ENCODE results near the gene MTMR12. TPM values are rescaled to one million over a fixed set of nuclear protein-coding genes. Genes with fewer than 3 reads are reported as not detected.

The MTMR12 gene
- total and polyA plus RNA-seq, 2 of the 13 experiments (the other 11 are each of a cell fraction or from before 2014, with no cell fraction given), result 23.4 to 36.6 TPM

DNA sequence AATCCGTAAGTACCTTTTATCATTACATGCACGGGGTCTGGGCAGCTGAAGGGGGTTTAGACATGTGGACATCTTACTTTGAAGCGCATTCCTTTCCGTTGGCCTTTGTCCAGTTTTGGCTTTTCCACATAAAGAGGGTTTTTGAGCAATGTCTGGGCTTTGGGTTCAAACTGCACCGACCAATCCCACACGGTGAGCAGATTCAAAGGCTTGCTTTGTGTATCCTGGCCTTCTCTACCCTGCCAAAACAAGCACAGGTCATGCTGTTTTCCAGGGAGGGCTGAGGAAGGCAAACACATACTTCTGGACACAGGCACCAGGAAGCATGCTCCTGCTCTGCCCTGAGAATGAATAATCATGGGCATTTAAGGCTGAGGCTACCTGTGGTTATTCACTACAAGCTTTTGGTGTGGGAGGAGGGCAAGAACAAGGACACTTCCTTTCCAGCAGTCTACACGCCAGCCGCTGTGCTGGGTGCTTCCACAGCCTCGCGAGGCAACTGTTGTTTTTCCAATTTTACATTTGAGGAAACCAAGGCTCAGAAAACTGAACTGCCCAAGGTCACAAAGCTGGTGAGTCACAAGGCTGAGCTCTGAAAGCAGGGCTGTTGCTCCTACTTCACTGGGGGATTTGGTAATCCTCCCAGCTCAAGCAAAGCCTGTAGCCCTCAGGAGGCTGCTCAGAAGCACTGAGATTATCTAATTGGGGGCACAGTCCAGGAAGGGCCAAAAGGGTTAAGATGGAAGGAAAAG is 78.9 kb downstream of the MTMR12 start (continued):
- TF ChIP-seq ZNF687 (CRISPR knock-in tag; IDR thresholded peaks at IDR 0.05) (peak; percentile 70; the same call in 1 of the 2 replicates), ZBTB46 (CRISPR knock-in tag; IDR thresholded peaks at IDR 0.05; ENCODE audit: borderline replicate concordance) (no peak), IRF1 (CRISPR knock-in tag; IDR thresholded peaks at IDR 0.05; ENCODE audit: low read depth) (no peak), MTA1 (CRISPR knock-in tag; IDR thresholded peaks at IDR 0.05; ENCODE audit: borderline replicate concordance) (peak; percentile 73), ZFP62 (CRISPR knock-in tag; IDR thresholded peaks at IDR 0.05) (no peak), RBFOX2 (IDR thresholded peaks at IDR 0.05; ENCODE audit: low read depth, low read length) (peak; percentile 43), SNAPC2 (CRISPR knock-in tag; IDR thresholded peaks at IDR 0.05) (peak; percentile 76; the same call in 1 of the 2 replicates), NFE2L1 (CRISPR knock-in tag; IDR thresholded peaks at IDR 0.05; ENCODE audit: borderline replicate concordance) (no peak)
- TF ChIP-seq, protein P1, sequence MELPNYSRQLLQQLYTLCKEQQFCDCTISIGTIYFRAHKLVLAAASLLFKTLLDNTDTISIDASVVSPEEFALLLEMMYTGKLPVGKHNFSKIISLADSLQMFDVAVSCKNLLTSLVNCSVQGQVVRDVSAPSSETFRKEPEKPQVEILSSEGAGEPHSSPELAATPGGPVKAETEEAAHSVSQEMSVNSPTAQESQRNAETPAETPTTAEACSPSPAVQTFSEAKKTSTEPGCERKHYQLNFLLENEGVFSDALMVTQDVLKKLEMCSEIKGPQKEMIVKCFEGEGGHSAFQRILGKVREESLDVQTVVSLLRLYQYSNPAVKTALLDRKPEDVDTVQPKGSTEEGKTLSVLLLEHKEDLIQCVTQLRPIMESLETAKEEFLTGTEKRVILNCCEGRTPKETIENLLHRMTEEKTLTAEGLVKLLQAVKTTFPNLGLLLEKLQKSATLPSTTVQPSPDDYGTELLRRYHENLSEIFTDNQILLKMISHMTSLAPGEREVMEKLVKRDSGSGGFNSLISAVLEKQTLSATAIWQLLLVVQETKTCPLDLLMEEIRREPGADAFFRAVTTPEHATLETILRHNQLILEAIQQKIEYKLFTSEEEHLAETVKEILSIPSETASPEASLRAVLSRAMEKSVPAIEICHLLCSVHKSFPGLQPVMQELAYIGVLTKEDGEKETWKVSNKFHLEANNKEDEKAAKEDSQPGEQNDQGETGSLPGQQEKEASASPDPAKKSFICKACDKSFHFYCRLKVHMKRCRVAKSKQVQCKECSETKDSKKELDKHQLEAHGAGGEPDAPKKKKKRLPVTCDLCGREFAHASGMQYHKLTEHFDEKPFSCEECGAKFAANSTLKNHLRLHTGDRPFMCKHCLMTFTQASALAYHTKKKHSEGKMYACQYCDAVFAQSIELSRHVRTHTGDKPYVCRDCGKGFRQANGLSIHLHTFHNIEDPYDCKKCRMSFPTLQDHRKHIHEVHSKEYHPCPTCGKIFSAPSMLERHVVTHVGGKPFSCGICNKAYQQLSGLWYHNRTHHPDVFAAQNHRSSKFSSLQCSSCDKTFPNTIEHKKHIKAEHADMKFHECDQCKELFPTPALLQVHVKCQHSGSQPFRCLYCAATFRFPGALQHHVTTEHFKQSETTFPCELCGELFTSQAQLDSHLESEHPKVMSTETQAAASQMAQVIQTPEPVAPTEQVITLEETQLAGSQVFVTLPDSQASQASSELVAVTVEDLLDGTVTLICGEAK (IDR thresholded peaks at IDR 0.05), result no peak
- TF ChIP-seq, protein P1 (CRISPR knock-in tag; IDR thresholded peaks at IDR 0.05), result peak; percentile 54; the same call in 1 of the 2 replicates

Data from HepG2 (cell line).